Transverse colon (tissue), 4 donors: Measurements from ENCODE around the gene VPS33A. TPM values are rescaled to one million over a fixed set of nuclear protein-coding genes. Genes with fewer than 3 reads are reported as not detected.
A peak's percentile ranks its signal among the peaks of the same experiment; 100 is the strongest.

Source experiments
- DNase-seq: peaks from one replicate; pipeline ENCODE4 v3.0.0-alpha.2; 2019
- H3K27ac ChIP-seq, 4 donors: fragments of 200-600 bp; sonication (generic); 2 replicates each; pipeline ENCODE4 v1.5.1; 2016 to 2018; ENCODE audit warnings: inconsistent platforms in 4 of 4
- H3K27me3 ChIP-seq: fragments of 200-600 bp; sonication (generic); 2 replicates; pipeline ENCODE4 v1.5.1; 2017; ENCODE audit warnings: inconsistent platforms
- H3K36me3 ChIP-seq, 4 donors: fragments of 200-600 bp; sonication (generic); 2 replicates each; pipeline ENCODE4 v1.5.1; 2017 to 2019; ENCODE audit warnings: inconsistent platforms in 4 of 4
- H3K4me1 ChIP-seq, 4 donors: fragments of 200-600 bp; sonication (generic); 2 replicates each; pipeline ENCODE4 v1.5.1; 2017 to 2020; ENCODE audit warnings: inconsistent platforms in 4 of 4
- H3K4me3 ChIP-seq, 4 donors: fragments of 200-600 bp; sonication (generic); 1 replicate in 1 of 4; 2 replicates in 3 of 4; pipeline versions ENCODE4 v1.5.1 to v1.6.1; 2017 to 2019; ENCODE audit warnings: inconsistent platforms in 4 of 4
- H3K9me3 ChIP-seq, 2 donors: fragments of 200-600 bp; sonication (generic); 2 replicates each; pipeline ENCODE4 v1.5.1; 2017 to 2019; ENCODE audit warnings: inconsistent platforms in 2 of 2
- CTCF ChIP-seq, 5 experiments: fragments of 200-600 bp in 3 of 5; fragments of 450-650 bp in 2 of 5; sonication (generic) in 3 of 5; IDR thresholded peaks; 1 replicate in 2 of 5; 2 replicates in 3 of 5; pipeline ENCODE4 v1.5.1; 2016 to 2017; ENCODE audit warnings: antibody characterized with exemption in 5 of 5, inconsistent platforms in 3 of 5, mild to moderate bottlenecking in 2 of 5, moderate library complexity in 1 of 5
- EP300 ChIP-seq: sonication (generic); formaldehyde crosslinking; IDR thresholded peaks from one replicate; pipeline ENCODE4 v1.6.1; 2017; ENCODE audit warnings: antibody characterized with exemption, low read depth
- POLR2A ChIP-seq: fragments of 450-650 bp; IDR thresholded peaks from one replicate; pipeline ENCODE4 v1.6.1; 2016; ENCODE audit warnings: antibody characterized with exemption, mild to moderate bottlenecking, moderate library complexity
- POLR2AphosphoS5 ChIP-seq, 3 donors: sonication (generic); formaldehyde crosslinking; IDR thresholded peaks; one replicate each; pipeline ENCODE4 v1.6.1; 2016; ENCODE audit warnings: antibody characterized with exemption in 3 of 3
- WGBS, 2 donors: methylation state at CpG; one replicate each; pipeline ENCODE4 v1.1.5; 2018; ENCODE audit warnings: low coverage in 1 of 2; 5-methylcytosine and 5-hydroxymethylcytosine counted together
- in situ Hi-C, 4 donors: fragments of 200-750 bp; cut with MboI; loops; one replicate each; pipeline versions ENCODE4 v1.15.0 to v1.15.1; 2017; ENCODE audit warnings: low sequenced_read_pairs in 3 of 4, low pct_ligation_motif_present in 1 of 4, low pct_unique_long_range_greater_than_20kb in 1 of 4
- intact Hi-C: fragments of 100-400 bp; cut with DNase I; formaldehyde crosslinking; loops from one replicate; pipeline ENCODE4 v1.15.1; 2023; ENCODE audit warnings: low total_unique reads
- total RNA-seq, 4 donors: library from RNA; depleted of rRNA; stranded (reverse); fragments of >200 nt; gene quantifications; one replicate each; pipeline ENCODE4 v1.1.0, GENCODE V29; 2016

The VPS33A gene
- total RNA-seq, 4 donors from 2014 or later: 2.2 to 18.7 (median 16.3) TPM

- H3K4me1 ChIP-seq: peaks cover 0 to 20% (median 14%) of the 10 kb centered on the region in 4 donors
- H3K27ac ChIP-seq: no peak overlapping the region
- H3K36me3 ChIP-seq: peaks cover 0 to 33% (median 10%) of the 10 kb centered on the region in 4 donors
- no peak overlapping the region for H3K4me3 ChIP-seq
- WGBS, 2 donors: 85 to 90% methylated on average over 4 to 8 of the region's 8 CpGs
- in situ Hi-C loops: no loop called here
- DNase-seq: no peak
- intact Hi-C loops: no loop called here
- TF ChIP-seq POLR2AphosphoS5 (IDR thresholded peaks at IDR 0.05) (no peak), POLR2A (no peak), EP300 (no peak), CTCF (IDR thresholded peaks at IDR 0.05) (no peak)
- peaks cover 34% of the 10 kb centered on the region for H3K27me3 ChIP-seq
- no peaks in the 10 kb centered on the region for H3K9me3 ChIP-seq
Measured at GRCh38 chr12:122207391-122207790, 58.9 kb downstream of the VPS33A start.

- DNase-seq: no peak
- H3K36me3 ChIP-seq: peaks cover 0 to 29% (median 8%) of the 10 kb centered on the region in 4 donors
- peaks cover 0 to 20% (median 14%) of the 10 kb centered on the region in 4 donors for H3K4me1 ChIP-seq
- no peak for TF ChIP-seq POLR2A
- WGBS, 2 donors: 94% methylated on average over 7 of the region's 8 CpGs; no CpG with 5 or more reads in 1 of the 2 donors
- intact Hi-C loops: no loop called here
- in situ Hi-C loops: no loop called here
- no peak overlapping the region for H3K4me3 ChIP-seq
- no peak overlapping the region for H3K27ac ChIP-seq
- H3K9me3 ChIP-seq: no peaks in the 10 kb centered on the region
- H3K27me3 ChIP-seq: peaks cover 39% of the 10 kb centered on the region
Measured at GRCh38 chr12:122206976-122207375, 59.3 kb downstream of the VPS33A start.

DNA sequence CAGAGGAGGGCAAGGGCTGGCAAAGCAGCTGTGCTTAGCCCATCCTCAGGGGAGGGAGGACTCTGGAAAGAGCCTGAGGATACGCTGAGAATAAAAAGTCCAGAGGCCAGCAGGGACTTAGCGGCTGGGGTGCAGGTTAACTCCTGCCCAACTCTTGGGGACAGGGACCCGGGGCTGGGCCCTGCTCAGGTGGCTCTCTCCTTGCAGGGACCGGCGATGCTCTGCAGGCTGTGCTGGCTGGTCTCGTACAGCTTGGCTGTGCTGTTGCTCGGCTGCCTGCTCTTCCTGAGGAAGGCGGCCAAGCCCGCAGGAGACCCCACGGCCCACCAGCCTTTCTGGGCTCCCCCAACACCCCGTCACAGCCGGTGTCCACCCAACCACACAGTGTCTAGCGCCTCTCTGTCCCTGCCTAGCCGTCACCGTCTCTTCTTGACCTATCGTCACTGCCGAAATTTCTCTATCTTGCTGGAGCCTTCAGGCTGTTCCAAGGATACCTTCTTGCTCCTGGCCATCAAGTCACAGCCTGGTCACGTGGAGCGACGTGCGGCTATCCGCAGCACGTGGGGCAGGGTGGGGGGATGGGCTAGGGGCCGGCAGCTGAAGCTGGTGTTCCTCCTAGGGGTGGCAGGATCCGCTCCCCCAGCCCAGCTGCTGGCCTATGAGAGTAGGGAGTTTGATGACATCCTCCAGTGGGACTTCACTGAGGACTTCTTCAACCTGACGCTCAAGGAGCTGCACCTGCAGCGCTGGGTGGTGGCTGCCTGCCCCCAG, 60.0 kb downstream of the VPS33A start:
- peaks cover 45% of the 10 kb centered on the region for H3K27me3 ChIP-seq
- TF ChIP-seq POLR2AphosphoS5 (IDR thresholded peaks at IDR 0.05) (no peak), EP300 (no peak), POLR2A (no peak), CTCF (IDR thresholded peaks at IDR 0.05) (no peak)
- H3K4me1 ChIP-seq: peaks cover 0 to 20% (median 14%) of the 10 kb centered on the region in 4 donors
- in situ Hi-C loops (no loop called here), intact Hi-C loops (no loop called here)
- H3K36me3 ChIP-seq: peaks cover 0 to 23% (median 5%) of the 10 kb centered on the region in 4 donors
- WGBS, 2 donors: 78% methylated on average over 23 of the region's 27 CpGs; no CpG with 5 or more reads in 1 of the 2 donors
- no peak overlapping the region for H3K4me3 ChIP-seq
- no peak for DNase-seq
- no peaks in the 10 kb centered on the region for H3K9me3 ChIP-seq
- no peak overlapping the region for H3K27ac ChIP-seq

- peaks cover 56% of the 10 kb centered on the region for H3K27me3 ChIP-seq
- peaks cover 0 to 22% (median 19%) of the 10 kb centered on the region in 4 donors for H3K4me1 ChIP-seq
- H3K4me3 ChIP-seq: no peak overlapping the region
- peaks cover 0 to 17% (median 3%) of the 10 kb centered on the region in 4 donors for H3K36me3 ChIP-seq
- intact Hi-C loops: no loop called here
- TF ChIP-seq POLR2AphosphoS5 (IDR thresholded peaks at IDR 0.05) (peak in 1 of 3 donors; percentile 7), POLR2A (no peak), EP300 (no peak), CTCF (IDR thresholded peaks at IDR 0.05) (no peak)
- H3K9me3 ChIP-seq: no peaks in the 10 kb centered on the region
- in situ Hi-C loops: no loop called here
- no peak for DNase-seq
- 36 to 53% methylated on average over 7 to 23 of the region's 23 CpGs for WGBS, 2 donors
- H3K27ac ChIP-seq: no peak overlapping the region
Measured at GRCh38 chr12:122205053-122205925, 61.0 kb downstream of the VPS33A start.
